ENCODE data around the gene SCN11A.

DNA sequence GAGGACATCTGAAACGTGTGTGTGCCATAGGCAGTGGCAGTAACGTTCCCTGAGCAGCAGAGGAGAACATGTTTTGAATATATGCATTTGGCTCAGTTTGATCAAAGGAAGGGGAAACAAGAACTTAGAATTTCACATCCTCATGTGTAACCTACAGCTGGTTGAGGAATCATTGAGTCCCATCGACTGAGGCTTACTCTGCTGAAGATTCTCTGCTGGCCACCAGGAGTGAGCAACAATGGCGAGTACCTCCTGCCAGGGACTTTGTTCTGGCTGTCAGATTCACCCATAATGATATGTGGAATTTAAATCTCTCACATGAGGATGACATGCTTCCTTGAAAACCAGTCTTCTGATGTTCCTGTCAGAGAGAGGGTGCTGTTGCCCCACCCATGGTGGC, 34.4 kb upstream of the SCN11A start:
- TF ChIP-seq POLR2A (IDR thresholded peaks at IDR 0.05): no peak
- TF ChIP-seq, protein P1, sequence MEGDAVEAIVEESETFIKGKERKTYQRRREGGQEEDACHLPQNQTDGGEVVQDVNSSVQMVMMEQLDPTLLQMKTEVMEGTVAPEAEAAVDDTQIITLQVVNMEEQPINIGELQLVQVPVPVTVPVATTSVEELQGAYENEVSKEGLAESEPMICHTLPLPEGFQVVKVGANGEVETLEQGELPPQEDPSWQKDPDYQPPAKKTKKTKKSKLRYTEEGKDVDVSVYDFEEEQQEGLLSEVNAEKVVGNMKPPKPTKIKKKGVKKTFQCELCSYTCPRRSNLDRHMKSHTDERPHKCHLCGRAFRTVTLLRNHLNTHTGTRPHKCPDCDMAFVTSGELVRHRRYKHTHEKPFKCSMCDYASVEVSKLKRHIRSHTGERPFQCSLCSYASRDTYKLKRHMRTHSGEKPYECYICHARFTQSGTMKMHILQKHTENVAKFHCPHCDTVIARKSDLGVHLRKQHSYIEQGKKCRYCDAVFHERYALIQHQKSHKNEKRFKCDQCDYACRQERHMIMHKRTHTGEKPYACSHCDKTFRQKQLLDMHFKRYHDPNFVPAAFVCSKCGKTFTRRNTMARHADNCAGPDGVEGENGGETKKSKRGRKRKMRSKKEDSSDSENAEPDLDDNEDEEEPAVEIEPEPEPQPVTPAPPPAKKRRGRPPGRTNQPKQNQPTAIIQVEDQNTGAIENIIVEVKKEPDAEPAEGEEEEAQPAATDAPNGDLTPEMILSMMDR (IDR thresholded peaks at IDR 0.05): no peak
